Lower lobe of right lung (tissue), 2 donors: ENCODE measurements around the gene PCDHGB5. TPM values are rescaled to one million over a fixed set of nuclear protein-coding genes. Genes with fewer than 3 reads are reported as not detected.
A peak's percentile ranks its signal among the peaks of the same experiment; 100 is the strongest.
"Not testable (repeated sequence)": the region's sequence is repeated elsewhere in the genome, so short reads cannot be mapped to it uniquely, and the experiment has no call there.

ENCODE experiments used
- ATAC-seq, 2 donors: fragments of 200-7000 bp; cut with Tn5 transposase; one replicate each; pipeline ENCODE4 v1.9.1; 2020 to 2022; ENCODE audit warnings: mild to moderate bottlenecking in 2 of 2, moderate library complexity in 2 of 2
- DNase-seq: peaks from one replicate; pipeline ENCODE4 v3.0.0-alpha.2; 2020
- H3K27ac ChIP-seq: fragments of 200-600 bp; one replicate; pipeline ENCODE4 v1.8.0; 2022
- H3K27me3 ChIP-seq: fragments of 200-600 bp; one replicate; pipeline ENCODE4 v1.8.0; 2022; ENCODE audit warnings: low read depth
- H3K36me3 ChIP-seq: fragments of 200-600 bp; one replicate; pipeline ENCODE4 v1.8.0; 2022; ENCODE audit warnings: mild to moderate bottlenecking
- H3K4me1 ChIP-seq: fragments of 200-600 bp; one replicate; pipeline ENCODE4 v1.8.0; 2022
- H3K4me3 ChIP-seq: fragments of 200-600 bp; one replicate; pipeline ENCODE4 v1.8.0; 2022; ENCODE audit warnings: mild to moderate bottlenecking
- H3K9me3 ChIP-seq: fragments of 200-600 bp; one replicate; pipeline ENCODE4 v1.8.0; 2022
- CTCF ChIP-seq: fragments of 200-600 bp; IDR thresholded peaks from one replicate; pipeline ENCODE4 v1.8.0; 2022; ENCODE audit warnings: antibody characterized with exemption, mild to moderate bottlenecking
- intact Hi-C: fragments of 100-400 bp; cut with DNase I; formaldehyde crosslinking; loops from one replicate; pipeline ENCODE4 v1.11.0; 2022
- total RNA-seq: library from RNA; stranded (reverse); fragmentation: NEBNext Ultra II Directional; extraction: Animal tissue kit (Norgen Biotek cat#: 25700); gene quantifications from one replicate; pipeline ENCODE4 v1.2.1, GENCODE V29; 2021
- donor health status: DM: no; HTN: yes; CAD: no; lungs with severe emphysema.

PCDHGB5 gene
- total RNA-seq, 1 donor from 2014 or later: 9.1 TPM

- no peak for ATAC-seq
- TF ChIP-seq CTCF: peak; percentile 35
- DNase-seq: no peak
- no peaks in the 10 kb centered on the region for H3K36me3 ChIP-seq
- H3K27me3 ChIP-seq: peaks cover 22% of the 10 kb centered on the region
- peaks cover 80% of the 10 kb centered on the region for H3K9me3 ChIP-seq
- no peaks in the 10 kb centered on the region for H3K4me1 ChIP-seq
- peak within 1 kb of the TSS; percentile 23 for H3K4me3 ChIP-seq
- intact Hi-C loops: no loop called here
- H3K27ac ChIP-seq: no peak within 1 kb of the TSS
Measured at GRCh38 chr5:141373673-141374317, 24.0 kb upstream of the PCDHGB5 start, which contains the start of gene PCDHGA6. Gene PCDHGA6 (plus strand): TSS chr5:141373891. CDS start chr5:141374084, 193 bp downstream.

GRCh38 chr5:141374627-141375026 lies 23.1 kb upstream of the PCDHGB5 start:
- no peak for DNase-seq
- Histone ChIP-seq H3K36me3 (no peaks in the 10 kb centered on the region), H3K27me3 (peaks cover 22% of the 10 kb centered on the region), H3K4me3 (no peak overlapping the region), H3K27ac (no peak overlapping the region), H3K4me1 (no peaks in the 10 kb centered on the region), H3K9me3 (peaks cover 74% of the 10 kb centered on the region)
- TF ChIP-seq CTCF: no peak
- intact Hi-C loops: no loop called here
- no peak for ATAC-seq

- H3K4me1 ChIP-seq, H3K27ac ChIP-seq, ATAC-seq, intact Hi-C loops, H3K36me3 ChIP-seq, H3K4me3 ChIP-seq, DNase-seq: not testable (repeated sequence)
- Histone ChIP-seq H3K27me3 (peaks cover 16% of the 10 kb centered on the region), H3K9me3 (peaks cover 73% of the 10 kb centered on the region)
Measured at GRCh38 chr5:141375444-141376155, 22.1 kb upstream of the PCDHGB5 start.

- H3K36me3 ChIP-seq: no peaks in the 10 kb centered on the region
Measured at GRCh38 chr5:141382469-141383294, 15.1 kb upstream of the PCDHGB5 start, which contains the start of gene PCDHGA7. Gene PCDHGA7 (plus strand): TSS chr5:141382742. CDS start chr5:141382900, 158 bp downstream.

GRCh38 chr5:141383345-141383744 lies 14.4 kb upstream of the PCDHGB5 start:
- no peak for DNase-seq
- no peak overlapping the region for H3K4me3 ChIP-seq

More at GRCh38 chr5:141382469-141383294, 15.1 kb upstream of the PCDHGB5 start, which contains the start of gene PCDHGA7:
- ATAC-seq: no peak
- intact Hi-C loops: no loop called here
- no peak for DNase-seq
- H3K9me3 ChIP-seq: peaks cover 83% of the 10 kb centered on the region
- no peak for TF ChIP-seq CTCF
- peak within 1 kb of the TSS; percentile 18 for H3K4me3 ChIP-seq
- H3K27me3 ChIP-seq: peaks cover 7% of the 10 kb centered on the region
- H3K4me1 ChIP-seq: no peaks in the 10 kb centered on the region
- no peak within 1 kb of the TSS for H3K27ac ChIP-seq

More at GRCh38 chr5:141383345-141383744, 14.4 kb upstream of the PCDHGB5 start:
- H3K27me3 ChIP-seq: peaks cover 7% of the 10 kb centered on the region
- intact Hi-C loops: no loop called here
- no peak for TF ChIP-seq CTCF
- H3K27ac ChIP-seq: no peak overlapping the region
- no peaks in the 10 kb centered on the region for H3K4me1 ChIP-seq
- no peak for ATAC-seq
- peaks cover 79% of the 10 kb centered on the region for H3K9me3 ChIP-seq
- H3K36me3 ChIP-seq: no peaks in the 10 kb centered on the region
